ENCODE data around the gene CLEC4F. TPM values are rescaled to one million over a fixed set of nuclear protein-coding genes. Genes with fewer than 3 reads are reported as not detected.

The CLEC4F gene
- total RNA-seq, 1 experiment from 2014 or later = not detected

DNA sequence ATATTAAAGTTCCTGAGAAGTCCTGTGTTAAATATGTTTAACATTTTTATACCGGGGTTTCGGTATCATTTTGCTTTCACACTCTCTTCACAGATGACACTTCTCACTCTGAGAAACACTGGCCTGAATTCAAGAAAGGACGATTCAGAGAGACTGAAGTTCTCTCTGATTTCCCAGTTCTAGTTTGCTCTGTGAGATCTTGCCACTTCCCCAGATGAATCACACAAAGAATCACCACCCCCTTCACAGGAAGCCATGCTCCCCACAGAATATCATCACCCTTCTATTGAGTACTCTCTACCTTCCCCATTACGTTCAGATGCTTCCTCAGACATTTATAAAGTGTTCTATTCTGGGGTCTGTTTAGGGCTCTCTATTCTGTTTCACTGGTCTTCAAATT lies 31.3 kb upstream of the CLEC4F start:
- no peaks in the 10 kb centered on the region for H3K36me3 Mint-ChIP-seq (ENCODE audit: insufficient read depth, unreplicated experiment)
- BruUV-seq (replicated peaks) = no TSS peak
- ChIA-PET CTCF (no interaction called here), POLR2A (no interaction called here)
- no peaks in the 10 kb centered on the region for H3K9me3 Mint-ChIP-seq (ENCODE audit: unreplicated experiment)
- Histone ChIP-seq H3K36me3 (ENCODE audit: control insufficient read depth, insufficient read depth, low read length) (no peaks in the 10 kb centered on the region), H3K4me3 (ENCODE audit: low read depth, low read length) (no peak overlapping the region), H3K4me1 (no peaks in the 10 kb centered on the region), H3K9me3 (no peaks in the 10 kb centered on the region), H3K27me3 (replicated peaks; ENCODE audit: control insufficient read depth, insufficient read depth, low read length) (no peaks in the 10 kb centered on the region)
- no peaks in the 10 kb centered on the region for H3K4me1 Mint-ChIP-seq (ENCODE audit: low read depth, unreplicated experiment)
- peaks cover 12% of the 10 kb centered on the region for H3K27me3 Mint-ChIP-seq (ENCODE audit: insufficient read depth, unreplicated experiment)
- TF ChIP-seq CTCF (IDR thresholded peaks at IDR 0.05; ENCODE audit: insufficient read depth in 1 of 2, low read depth in 1 of 2, low read length in 1 of 2, severe bottlenecking in 1 of 2, unreplicated experiment in 1 of 2) = no peak
- no peak overlapping the region for H3K4me3 Mint-ChIP-seq (ENCODE audit: unreplicated experiment)
- intact Hi-C loops (cut with micrococcal nuclease; ENCODE audit: unreplicated experiment) = no loop called here
- no peak for DNase-seq
- H3K27ac Mint-ChIP-seq (ENCODE audit: unreplicated experiment) = no peak overlapping the region

DNA sequence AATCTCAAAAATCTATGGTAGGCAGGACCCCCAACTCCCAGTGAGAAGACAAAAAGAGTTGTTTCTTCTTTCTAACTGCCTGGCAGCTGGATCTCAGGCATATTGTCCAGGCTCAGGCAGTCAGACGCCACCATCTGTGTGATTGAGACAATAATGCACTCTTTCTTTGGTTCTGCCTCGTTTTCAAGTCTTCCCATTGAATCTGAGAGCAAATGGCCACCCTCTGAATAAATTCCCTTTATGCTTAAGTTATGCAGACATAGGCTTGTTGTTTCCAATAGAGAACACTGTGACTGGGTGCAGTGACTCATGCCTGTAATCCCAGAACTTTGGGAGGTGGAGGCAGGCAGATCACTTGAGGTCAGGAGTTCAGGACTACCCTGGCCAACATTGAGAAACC lies 30.5 kb upstream of the CLEC4F start:
- intact Hi-C loops (cut with micrococcal nuclease; ENCODE audit: unreplicated experiment) = no loop called here
- Histone ChIP-seq H3K9me3 (no peaks in the 10 kb centered on the region), H3K36me3 (ENCODE audit: control insufficient read depth, insufficient read depth, low read length) (no peaks in the 10 kb centered on the region), H3K4me3 (ENCODE audit: low read depth, low read length) (no peak overlapping the region), H3K4me1 (no peaks in the 10 kb centered on the region), H3K27me3 (replicated peaks; ENCODE audit: control insufficient read depth, insufficient read depth, low read length) (no peaks in the 10 kb centered on the region)
- Mint-ChIP-seq H3K36me3 (ENCODE audit: insufficient read depth, unreplicated experiment) (no peaks in the 10 kb centered on the region), H3K27ac (ENCODE audit: unreplicated experiment) (no peak overlapping the region), H3K4me1 (ENCODE audit: low read depth, unreplicated experiment) (no peaks in the 10 kb centered on the region), H3K27me3 (ENCODE audit: insufficient read depth, unreplicated experiment) (peaks cover 12% of the 10 kb centered on the region), H3K4me3 (ENCODE audit: unreplicated experiment) (no peak overlapping the region), H3K9me3 (ENCODE audit: unreplicated experiment) (no peaks in the 10 kb centered on the region)
- TF ChIP-seq CTCF (IDR thresholded peaks at IDR 0.05; ENCODE audit: insufficient read depth in 1 of 2, low read depth in 1 of 2, low read length in 1 of 2, severe bottlenecking in 1 of 2, unreplicated experiment in 1 of 2) = no peak
- no TSS peak for BruUV-seq (replicated peaks)
- no peak for DNase-seq
- POLR2A ChIA-PET = no interaction called here
- CTCF ChIA-PET = no interaction called here

DNA sequence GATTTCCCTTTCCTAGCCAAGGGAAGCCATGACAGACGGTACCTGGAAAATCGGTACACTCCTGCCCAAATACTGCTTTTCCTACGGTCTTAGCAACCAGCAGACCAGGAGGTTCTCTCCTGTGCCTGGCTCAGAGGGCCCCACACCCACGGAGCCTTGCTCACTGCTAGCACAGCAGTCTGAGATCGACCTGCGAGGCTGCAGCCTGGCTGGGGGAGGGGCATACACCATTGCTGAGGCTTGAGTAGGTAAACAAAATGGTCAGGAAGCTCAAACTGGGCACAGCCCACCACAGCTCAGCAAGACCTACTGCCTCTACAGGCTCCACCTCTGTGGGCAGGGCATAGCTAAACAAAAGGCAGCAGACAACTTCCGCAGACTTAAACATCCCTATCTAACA lies 22.0 kb upstream of the CLEC4F start:
- H3K4me1 Mint-ChIP-seq (ENCODE audit: low read depth, unreplicated experiment) = no peaks in the 10 kb centered on the region
- H3K9me3 ChIP-seq = peaks cover 5% of the 10 kb centered on the region; the same call in 1 of the 2 replicates
- DNase-seq = no peak
- H3K4me3 Mint-ChIP-seq (ENCODE audit: unreplicated experiment) = no peak overlapping the region
- no TSS peak for BruUV-seq (replicated peaks)
- H3K4me1 ChIP-seq = no peaks in the 10 kb centered on the region
- POLR2A ChIA-PET = no interaction called here
- peaks cover 1% of the 10 kb centered on the region; the same call in 1 of the 2 replicates for H3K27me3 ChIP-seq (replicated peaks; ENCODE audit: control insufficient read depth, insufficient read depth, low read length)
- intact Hi-C loops (cut with micrococcal nuclease; ENCODE audit: unreplicated experiment) = no loop called here
- CTCF ChIA-PET = interaction anchor here (0.6 kb wide), 1 partner anchor 698 kb away, joined by 6 read pairs; no protein-coding TSS in a partner anchor
- peaks cover 19% of the 10 kb centered on the region for H3K27me3 Mint-ChIP-seq (ENCODE audit: insufficient read depth, unreplicated experiment)
- no peaks in the 10 kb centered on the region for H3K9me3 Mint-ChIP-seq (ENCODE audit: unreplicated experiment)
- H3K27ac Mint-ChIP-seq (ENCODE audit: unreplicated experiment) = no peak overlapping the region
- H3K4me3 ChIP-seq (ENCODE audit: low read depth, low read length) = no peak overlapping the region
- TF ChIP-seq CTCF (IDR thresholded peaks at IDR 0.05; ENCODE audit: insufficient read depth in 1 of 2, low read depth in 1 of 2, low read length in 1 of 2, severe bottlenecking in 1 of 2, unreplicated experiment in 1 of 2) = no peak
- no peaks in the 10 kb centered on the region for H3K36me3 Mint-ChIP-seq (ENCODE audit: insufficient read depth, unreplicated experiment)
- H3K36me3 ChIP-seq (ENCODE audit: control insufficient read depth, insufficient read depth, low read length) = no peaks in the 10 kb centered on the region

Data from Caco-2 (cell line).